GM18519 (cell line): ENCODE data around the gene FLOT2.
"Not testable (repeated sequence)": the region's sequence is repeated elsewhere in the genome, so short reads cannot be mapped to it uniquely, and the experiment has no call there.

Experiments
- ATAC-seq: cut with Tn5 transposase; IDR thresholded peaks from one replicate; pipeline ENCODE4 v1.9.1; 2021; ENCODE audit warnings: mild to moderate bottlenecking, moderate library complexity; ENCODE audit not compliant: unreplicated experiment, low FRiP score

Gene FLOT2

DNA sequence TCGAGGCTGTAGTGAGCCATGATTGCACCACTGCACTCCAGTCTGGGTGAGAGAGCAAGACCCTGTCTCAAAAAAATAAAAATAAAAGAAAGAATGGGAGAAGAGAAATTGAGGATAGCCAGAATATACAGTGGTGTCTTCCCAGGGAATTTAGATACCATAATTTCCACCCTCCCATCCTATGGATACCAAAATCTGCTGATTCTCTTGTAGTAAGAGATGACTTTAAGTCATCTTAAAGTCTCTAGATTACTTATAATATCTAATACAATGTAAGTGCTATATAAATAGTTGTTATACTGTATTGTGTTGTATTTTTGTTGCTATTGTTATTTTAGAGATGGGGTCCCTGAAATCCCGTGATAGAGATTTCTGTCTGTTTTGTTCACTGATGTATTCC, 44.2 kb downstream of the FLOT2 start:
- no peak for ATAC-seq

DNA sequence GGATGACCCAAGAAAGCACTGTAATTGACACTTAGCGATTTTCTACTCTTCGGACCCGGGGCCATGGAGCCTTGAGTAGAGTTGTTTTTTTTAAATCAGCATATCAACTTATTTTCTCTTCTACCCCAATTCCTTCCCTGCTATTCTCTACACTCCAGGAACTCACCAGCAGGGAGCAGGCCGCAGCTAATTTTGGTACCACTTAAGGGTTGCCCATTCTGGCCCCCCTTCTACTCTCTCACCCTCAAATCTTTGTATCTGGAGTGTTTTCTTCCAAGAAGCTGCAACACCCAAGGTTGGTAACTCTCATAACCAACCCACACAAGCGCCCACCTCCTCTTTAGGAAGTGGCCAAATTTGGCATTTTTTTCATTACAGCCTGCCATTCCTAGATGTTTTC, 48.3 kb downstream of the FLOT2 start:
- no peak for ATAC-seq

DNA sequence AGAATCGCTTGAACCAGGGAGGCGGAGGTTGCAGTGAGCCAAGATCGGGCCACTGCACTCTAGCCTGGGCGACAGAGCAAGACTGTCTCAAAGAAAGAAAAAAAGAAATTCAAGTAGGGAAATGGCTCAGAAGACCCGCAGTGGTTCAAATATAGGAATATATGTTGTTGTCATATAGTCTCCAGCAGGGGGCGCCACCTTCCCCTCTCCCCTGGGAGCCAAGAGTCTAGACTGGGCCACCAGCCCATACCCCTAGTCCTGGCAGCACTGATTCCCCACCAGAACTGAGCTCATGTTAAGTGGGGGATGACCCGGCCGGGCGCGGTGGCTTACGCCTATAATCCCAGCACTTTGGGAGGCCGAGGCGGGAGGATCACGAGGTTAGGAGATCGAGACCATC, 48.9 kb downstream of the FLOT2 start:
- not testable (repeated sequence) for ATAC-seq

DNA sequence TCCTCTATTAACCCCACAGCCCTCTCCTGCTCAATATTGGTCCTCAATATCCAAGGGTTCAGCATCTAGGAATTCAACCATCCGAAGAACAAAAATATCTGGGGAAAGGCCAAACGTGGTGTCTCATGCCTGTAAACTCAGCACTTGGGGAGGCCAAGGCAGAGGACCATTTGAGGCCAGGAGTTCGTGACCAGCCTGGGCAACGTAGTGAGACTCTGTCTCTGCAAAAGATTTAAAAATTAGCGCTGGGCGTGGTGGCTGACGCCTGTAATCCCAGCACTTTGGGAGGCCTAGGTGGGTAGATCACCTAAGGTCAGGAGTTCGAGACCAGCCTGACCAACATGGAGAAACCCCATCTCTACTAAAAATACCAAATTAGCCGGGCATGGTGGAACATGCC, 50.8 kb downstream of the FLOT2 start:
- ATAC-seq: not testable (repeated sequence)

DNA sequence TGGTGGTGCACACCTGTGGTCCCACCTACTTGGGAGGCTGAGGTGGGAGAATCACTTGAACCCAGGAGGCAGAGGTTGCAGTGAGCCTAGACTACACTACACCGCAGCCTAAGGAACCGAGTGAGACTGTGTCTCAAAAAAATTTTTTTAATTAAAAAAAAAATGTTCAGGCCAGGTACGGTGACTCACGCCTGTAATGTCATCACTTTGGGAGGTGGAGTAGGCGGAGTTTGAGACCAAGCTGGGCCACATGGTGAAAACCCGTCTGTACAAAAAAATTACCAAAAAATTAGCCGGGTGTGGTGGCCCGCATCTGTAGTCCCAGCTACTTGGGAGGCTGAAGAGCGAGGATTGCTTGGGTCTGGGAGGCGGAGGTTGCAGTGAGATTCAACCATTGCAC, 51.3 kb downstream of the FLOT2 start:
- ATAC-seq: no peak

DNA sequence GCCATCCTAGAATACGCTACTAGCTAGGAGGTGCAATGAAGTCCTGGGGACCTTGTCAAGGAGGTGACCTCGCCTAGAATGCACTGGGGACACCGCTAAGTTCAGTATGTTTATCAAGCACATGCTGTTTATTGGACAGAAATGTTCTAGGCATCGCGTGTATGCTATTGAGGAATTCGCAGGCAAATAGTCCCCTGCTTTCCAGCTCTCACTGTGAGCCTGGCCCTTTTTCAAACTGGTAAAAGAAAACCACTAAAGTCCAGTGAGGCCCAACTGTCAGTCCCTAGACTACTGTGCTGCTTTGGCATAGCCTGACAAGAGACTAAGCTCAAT, 53.8 kb downstream of the FLOT2 start:
- no peak for ATAC-seq

DNA sequence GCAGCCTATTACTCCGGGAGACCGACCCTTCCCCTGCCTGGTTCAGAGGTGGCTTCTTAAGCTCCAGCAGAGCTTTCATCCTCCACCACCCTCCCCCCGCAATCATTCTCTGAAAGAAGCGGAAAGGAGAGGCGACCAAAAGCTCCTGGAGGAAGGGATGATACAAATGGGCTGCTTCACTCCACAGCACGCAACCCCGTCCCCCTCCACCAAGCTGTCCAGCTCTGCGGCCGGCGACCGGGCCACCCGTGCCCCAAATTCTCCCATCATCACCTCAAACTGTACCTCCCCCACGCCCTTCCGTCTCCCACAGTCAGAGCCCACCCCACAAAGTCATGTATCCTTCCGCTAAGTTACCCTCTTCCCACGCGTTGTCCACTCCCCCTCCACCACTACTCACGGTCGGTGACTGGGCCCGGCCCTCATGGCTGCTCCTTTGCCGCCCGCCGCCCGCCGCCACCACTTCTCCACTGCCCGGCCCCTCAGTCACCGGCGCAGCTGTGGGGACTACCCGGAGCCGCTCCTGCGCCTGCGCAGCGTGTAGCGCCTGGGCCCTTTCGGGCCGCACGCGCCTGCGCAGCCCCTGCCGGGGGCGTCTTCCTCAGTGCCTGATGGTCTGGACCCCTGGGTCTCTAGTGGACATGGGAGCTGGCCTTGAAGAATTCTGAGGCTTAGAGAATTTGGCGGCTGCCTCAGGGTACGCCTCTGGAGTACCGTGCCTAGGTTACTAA, 55.1 kb downstream of the FLOT2 start, which contains the start of gene FAM222B:
Gene FAM222B (minus strand): TSS at position 509 of the 731 bp plus-strand sequence. CDS start 76,123 bp downstream, outside the sequence.
- ATAC-seq: no peak

DNA sequence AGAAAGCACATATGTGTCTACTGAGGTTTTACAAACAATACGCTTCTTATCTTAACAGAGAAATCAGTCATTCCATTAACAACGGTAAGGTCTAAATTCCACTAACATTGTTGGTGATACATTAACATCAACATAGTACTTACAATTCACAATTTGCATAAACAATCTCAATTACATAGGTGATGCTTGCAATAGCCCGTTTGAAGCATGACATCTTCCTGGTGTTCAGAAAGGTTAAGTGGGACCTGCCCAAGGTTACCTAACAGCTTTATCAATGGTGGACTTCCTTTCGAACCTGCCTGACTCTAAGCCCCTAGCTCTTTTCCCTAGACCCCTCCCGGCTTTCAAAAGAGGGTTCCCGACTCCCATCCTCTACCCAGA, 55.6 kb downstream of the FLOT2 start:
- ATAC-seq: no peak

DNA sequence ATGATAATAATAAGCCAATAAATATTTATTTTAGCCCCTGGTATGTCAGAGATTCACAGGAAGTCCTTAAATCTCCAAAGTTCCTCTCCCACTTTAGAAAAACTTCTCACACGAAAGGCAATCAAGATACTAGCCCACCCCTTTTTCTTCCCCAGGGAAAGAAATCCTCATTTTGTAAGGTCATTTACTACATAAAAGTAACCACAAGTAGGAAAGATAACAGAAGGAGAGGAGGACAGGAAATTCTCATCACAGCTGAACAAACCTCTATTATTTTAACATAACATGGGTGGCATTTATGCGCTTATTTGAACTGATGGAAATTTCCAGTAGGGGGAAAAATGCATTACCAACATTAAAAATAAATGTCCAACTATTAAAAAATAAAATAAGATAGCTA, 58.3 kb downstream of the FLOT2 start:
- no peak for ATAC-seq

DNA sequence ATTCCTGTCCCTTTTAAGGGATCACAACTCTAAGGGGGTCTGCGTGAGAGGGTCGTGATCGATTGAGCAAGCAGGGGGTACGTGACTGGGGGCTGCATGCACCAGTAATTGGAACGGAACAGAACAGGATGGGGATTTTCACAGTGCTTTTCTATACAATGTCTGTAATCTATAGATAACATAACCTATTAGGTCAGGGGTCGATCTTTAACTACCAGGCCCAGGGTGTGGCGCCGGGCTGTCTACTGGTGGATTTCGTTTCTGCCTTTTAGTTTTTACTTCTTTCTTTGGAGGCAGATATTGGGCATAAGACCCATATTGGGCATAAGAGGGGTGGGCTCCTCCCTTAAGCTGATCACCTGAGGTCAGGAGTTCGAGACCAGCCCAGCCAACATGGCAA, 61.0 kb downstream of the FLOT2 start:
- ATAC-seq: not testable (repeated sequence)

DNA sequence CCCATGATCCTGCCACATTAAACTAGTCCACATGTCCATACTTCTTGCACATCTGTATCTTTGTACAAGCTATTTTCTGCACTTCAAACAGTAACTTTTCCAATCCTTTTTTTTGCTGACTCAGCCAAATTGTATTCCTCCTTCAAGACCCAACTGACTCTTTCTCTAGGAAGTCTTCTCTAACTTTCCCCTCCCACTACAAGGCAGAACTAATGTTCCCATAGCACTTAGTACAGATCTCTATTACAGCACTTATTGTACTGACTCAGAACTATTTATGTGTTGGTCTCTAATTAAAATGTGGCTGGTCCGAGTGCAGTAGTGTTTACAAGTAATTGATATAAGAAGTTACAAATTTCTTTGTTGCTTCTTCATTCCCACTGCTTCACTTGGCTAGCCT, 63.1 kb downstream of the FLOT2 start:
- no peak for ATAC-seq
